ENCODE measurements around the gene GLRX2.

- no peak for TF ChIP-seq CTCF (IDR thresholded peaks at IDR 0.05)
- TF ChIP-seq POLR2A (IDR thresholded peaks at IDR 0.05): no peak
Observed at GRCh38 chr1:193113992-193114332, 8.7 kb upstream of the GLRX2 start.

All from ovary (tissue), 3 donors.